Measurements from ENCODE around the gene ACTN1. TPM values are rescaled to one million over a fixed set of nuclear protein-coding genes. Genes with fewer than 3 reads are reported as not detected.

The ACTN1 gene
- total and polyA plus RNA-seq, 3 donors from 2014 or later, result 51.0 to 82.3 (median 69.5) TPM

DNA sequence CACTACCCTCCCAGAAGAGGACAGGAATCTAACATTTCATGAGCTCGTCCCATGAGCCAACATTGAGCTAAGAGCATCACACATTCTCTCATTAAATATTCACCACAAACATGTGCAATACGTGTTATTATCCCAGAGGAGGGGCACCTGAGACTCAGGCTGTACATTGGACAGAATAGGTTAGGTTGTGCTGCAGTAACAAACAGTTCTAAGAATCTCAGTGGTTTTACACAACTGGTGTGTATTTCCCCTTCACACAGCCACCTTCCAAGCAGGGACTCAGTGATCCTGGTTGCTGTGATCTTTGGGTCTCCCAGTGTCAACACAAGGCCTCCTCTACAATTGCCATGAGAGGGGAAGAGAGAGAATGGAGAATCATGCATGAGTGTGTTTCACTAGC is 15.0 kb upstream of the ACTN1 start:
- Histone ChIP-seq H3K27ac (no peak overlapping the region), H3K27me3 (no peaks in the 10 kb centered on the region), H3K36me3 (ENCODE audit: low read depth, missing control alignments) (no peaks in the 10 kb centered on the region), H3K4me1 (no peaks in the 10 kb centered on the region), H3K4me3 (no peak overlapping the region), H3K9me3 (no peaks in the 10 kb centered on the region)
- no peak for DNase-seq
- TF ChIP-seq, protein P1, sequence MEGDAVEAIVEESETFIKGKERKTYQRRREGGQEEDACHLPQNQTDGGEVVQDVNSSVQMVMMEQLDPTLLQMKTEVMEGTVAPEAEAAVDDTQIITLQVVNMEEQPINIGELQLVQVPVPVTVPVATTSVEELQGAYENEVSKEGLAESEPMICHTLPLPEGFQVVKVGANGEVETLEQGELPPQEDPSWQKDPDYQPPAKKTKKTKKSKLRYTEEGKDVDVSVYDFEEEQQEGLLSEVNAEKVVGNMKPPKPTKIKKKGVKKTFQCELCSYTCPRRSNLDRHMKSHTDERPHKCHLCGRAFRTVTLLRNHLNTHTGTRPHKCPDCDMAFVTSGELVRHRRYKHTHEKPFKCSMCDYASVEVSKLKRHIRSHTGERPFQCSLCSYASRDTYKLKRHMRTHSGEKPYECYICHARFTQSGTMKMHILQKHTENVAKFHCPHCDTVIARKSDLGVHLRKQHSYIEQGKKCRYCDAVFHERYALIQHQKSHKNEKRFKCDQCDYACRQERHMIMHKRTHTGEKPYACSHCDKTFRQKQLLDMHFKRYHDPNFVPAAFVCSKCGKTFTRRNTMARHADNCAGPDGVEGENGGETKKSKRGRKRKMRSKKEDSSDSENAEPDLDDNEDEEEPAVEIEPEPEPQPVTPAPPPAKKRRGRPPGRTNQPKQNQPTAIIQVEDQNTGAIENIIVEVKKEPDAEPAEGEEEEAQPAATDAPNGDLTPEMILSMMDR (IDR thresholded peaks at IDR 0.05), result no peak
- no peak for TF ChIP-seq POLR2A (IDR thresholded peaks at IDR 0.05)
- 86 to 98% methylated on average over 1 to 2 of the region's 2 CpGs for WGBS, 2 donors
- intact Hi-C loops (cut with DNase I; ENCODE audit: low total_unique reads), result no loop called here

- H3K4me1 ChIP-seq, result peaks cover 18% of the 10 kb centered on the region
- no peaks in the 10 kb centered on the region for H3K36me3 ChIP-seq (ENCODE audit: low read depth, missing control alignments)
- WGBS, 2 donors, result 67 to 81% methylated on average over 1 of the region's 1 CpG
- TF ChIP-seq POLR2A (IDR thresholded peaks at IDR 0.05), result no peak
- TF ChIP-seq, protein P1 (IDR thresholded peaks at IDR 0.05), result no peak
- DNase-seq, result no peak
- no peak overlapping the region for H3K27ac ChIP-seq
- no peak overlapping the region for H3K4me3 ChIP-seq
- H3K9me3 ChIP-seq, result no peaks in the 10 kb centered on the region
- intact Hi-C loops (cut with DNase I; ENCODE audit: low total_unique reads), result no loop called here
- H3K27me3 ChIP-seq, result no peaks in the 10 kb centered on the region
Measured at GRCh38 chr14:68987653-68988036, 8.5 kb upstream of the ACTN1 start.

GRCh38 chr14:68986926-68987652 is 8.0 kb upstream of the ACTN1 start:
- no peak for TF ChIP-seq POLR2A (IDR thresholded peaks at IDR 0.05)
- TF ChIP-seq, protein P1 (IDR thresholded peaks at IDR 0.05), result no peak
- Histone ChIP-seq H3K4me3 (no peak overlapping the region), H3K9me3 (no peaks in the 10 kb centered on the region), H3K27ac (no peak overlapping the region), H3K4me1 (peaks cover 18% of the 10 kb centered on the region), H3K36me3 (ENCODE audit: low read depth, missing control alignments) (no peaks in the 10 kb centered on the region), H3K27me3 (no peaks in the 10 kb centered on the region)
- peak; percentile 68 for DNase-seq
- intact Hi-C loops (cut with DNase I; ENCODE audit: low total_unique reads), result no loop called here
- WGBS, 2 donors, result 30% methylated on average over 2 of the region's 2 CpGs

DNA sequence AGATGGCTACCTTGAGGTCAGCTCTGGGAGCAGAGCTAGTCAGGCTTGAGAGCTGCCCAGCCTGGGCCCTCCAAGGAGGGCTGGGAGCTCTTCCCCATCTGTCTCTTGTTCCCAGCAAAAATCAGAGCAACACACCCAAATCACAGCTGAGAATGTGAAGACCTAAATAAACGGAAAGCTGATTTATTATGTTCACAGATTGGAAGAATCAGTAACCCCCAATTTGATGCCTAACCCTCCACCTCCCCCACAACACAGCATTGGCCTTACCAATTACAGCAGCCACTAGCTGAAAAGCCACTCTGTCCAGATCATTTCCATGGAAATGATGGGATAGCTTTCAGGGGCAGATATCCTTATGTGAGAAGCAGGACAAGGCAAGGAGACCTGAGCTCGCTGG is 7.1 kb upstream of the ACTN1 start:
- WGBS, 2 donors, result 57 to 64% methylated on average over 2 of the region's 2 CpGs
- Histone ChIP-seq H3K4me1 (peaks cover 18% of the 10 kb centered on the region), H3K27me3 (no peaks in the 10 kb centered on the region), H3K27ac (peak overlapping the region in 1 of 2 donors; percentile 24), H3K9me3 (no peaks in the 10 kb centered on the region), H3K4me3 (no peak overlapping the region), H3K36me3 (ENCODE audit: low read depth, missing control alignments) (no peaks in the 10 kb centered on the region)
- DNase-seq, result no peak
- TF ChIP-seq POLR2A (IDR thresholded peaks at IDR 0.05), result no peak
- TF ChIP-seq, protein P1 (IDR thresholded peaks at IDR 0.05), result no peak
- intact Hi-C loops (cut with DNase I; ENCODE audit: low total_unique reads), result no loop called here

DNA sequence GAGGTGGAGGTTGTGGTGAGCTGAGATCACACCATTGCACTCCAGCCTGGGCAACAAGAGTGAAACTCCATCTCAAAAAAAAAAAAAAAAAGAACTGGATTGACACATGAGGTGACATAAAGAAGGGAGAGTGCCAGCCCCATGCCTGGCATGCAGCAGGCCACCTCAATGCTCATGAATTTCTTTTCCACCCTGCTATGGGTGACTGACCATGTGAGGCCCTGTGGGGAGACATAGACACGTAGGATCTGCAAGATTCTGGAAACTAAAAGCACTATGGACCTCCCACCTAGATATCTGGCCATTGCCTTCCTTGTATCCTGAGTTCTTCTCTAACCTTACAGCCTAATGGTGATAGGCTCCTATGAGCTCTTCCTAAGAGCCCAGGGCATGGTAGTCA is 5.6 kb upstream of the ACTN1 start:
- Histone ChIP-seq H3K27me3 (no peaks in the 10 kb centered on the region), H3K4me1 (peaks cover 24% of the 10 kb centered on the region), H3K4me3 (no peak overlapping the region), H3K36me3 (ENCODE audit: low read depth, missing control alignments) (no peaks in the 10 kb centered on the region), H3K27ac (no peak overlapping the region), H3K9me3 (no peaks in the 10 kb centered on the region)
- intact Hi-C loops (cut with DNase I; ENCODE audit: low total_unique reads), result no loop called here
- 75 to 81% methylated on average over 1 of the region's 1 CpG for WGBS, 2 donors
- DNase-seq, result no peak
- TF ChIP-seq, protein P1 (IDR thresholded peaks at IDR 0.05), result no peak
- TF ChIP-seq POLR2A (IDR thresholded peaks at IDR 0.05), result no peak
